ENCODE results near the gene IL17C. TPM values are rescaled to one million over a fixed set of nuclear protein-coding genes. Genes with fewer than 3 reads are reported as not detected.
A peak's percentile ranks its signal among the peaks of the same experiment; 100 is the strongest.

IL17C gene
- total and polyA plus RNA-seq, 9 of the 15 experiments (the other 6 are each of a cell fraction or from before 2014, with no cell fraction given) = not detected

DNA sequence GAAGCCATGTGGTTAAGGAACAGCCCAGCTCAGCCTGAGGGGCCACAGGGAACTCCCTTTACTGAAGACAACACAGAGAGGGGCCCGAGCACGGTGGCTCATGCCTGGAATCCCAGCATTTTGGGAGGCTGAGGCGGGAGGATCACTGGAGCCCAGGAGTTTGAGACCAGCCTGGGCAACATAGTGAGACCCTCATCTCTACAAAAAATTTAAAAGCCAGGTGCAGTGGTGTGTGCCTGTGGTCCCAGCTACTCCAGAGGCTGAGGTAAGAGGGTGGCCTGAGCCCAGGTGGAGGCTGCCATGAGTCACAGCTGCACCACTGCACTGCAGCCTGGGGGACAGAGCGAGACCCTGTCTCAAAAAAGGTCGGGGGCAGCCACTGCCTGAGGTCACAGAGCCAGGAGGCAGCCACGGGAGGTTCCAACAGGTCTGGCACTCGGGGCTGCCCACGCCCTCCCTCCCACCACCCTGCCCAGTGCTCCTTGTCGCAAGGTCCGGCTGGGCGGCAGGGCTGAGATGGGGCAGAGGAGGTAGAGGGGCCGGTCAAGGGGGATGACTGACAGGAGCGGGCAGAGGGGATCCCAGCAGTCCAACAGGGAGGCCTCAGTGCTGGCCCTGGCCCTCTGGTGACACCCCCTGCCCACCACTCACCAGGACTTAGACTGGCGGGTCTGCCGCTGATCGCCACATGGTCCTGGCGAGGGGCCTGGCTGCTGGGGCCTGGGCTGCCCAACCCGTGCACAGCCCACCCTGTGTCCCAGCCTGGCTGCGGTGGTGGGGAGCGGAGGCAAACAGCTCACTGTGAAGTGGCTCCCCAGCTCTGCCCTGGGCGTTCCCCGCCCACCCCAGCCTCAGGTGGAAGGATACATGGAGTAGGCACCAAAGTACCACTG is 9.1 kb downstream of the IL17C start (continued):
- TF ChIP-seq HNRNPL (IDR thresholded peaks at IDR 0.05; ENCODE audit: low read depth, low read length) (0 out of 2 replicates have a peak, but pooled peaks have one; percentile 40), ZNF717 (CRISPR knock-in tag; IDR thresholded peaks at IDR 0.05) (no peak), CBX3 (IDR thresholded peaks at IDR 0.05; ENCODE audit: borderline replicate concordance in 1 of 2, low read length in 2 of 2) (no peak)

DNA sequence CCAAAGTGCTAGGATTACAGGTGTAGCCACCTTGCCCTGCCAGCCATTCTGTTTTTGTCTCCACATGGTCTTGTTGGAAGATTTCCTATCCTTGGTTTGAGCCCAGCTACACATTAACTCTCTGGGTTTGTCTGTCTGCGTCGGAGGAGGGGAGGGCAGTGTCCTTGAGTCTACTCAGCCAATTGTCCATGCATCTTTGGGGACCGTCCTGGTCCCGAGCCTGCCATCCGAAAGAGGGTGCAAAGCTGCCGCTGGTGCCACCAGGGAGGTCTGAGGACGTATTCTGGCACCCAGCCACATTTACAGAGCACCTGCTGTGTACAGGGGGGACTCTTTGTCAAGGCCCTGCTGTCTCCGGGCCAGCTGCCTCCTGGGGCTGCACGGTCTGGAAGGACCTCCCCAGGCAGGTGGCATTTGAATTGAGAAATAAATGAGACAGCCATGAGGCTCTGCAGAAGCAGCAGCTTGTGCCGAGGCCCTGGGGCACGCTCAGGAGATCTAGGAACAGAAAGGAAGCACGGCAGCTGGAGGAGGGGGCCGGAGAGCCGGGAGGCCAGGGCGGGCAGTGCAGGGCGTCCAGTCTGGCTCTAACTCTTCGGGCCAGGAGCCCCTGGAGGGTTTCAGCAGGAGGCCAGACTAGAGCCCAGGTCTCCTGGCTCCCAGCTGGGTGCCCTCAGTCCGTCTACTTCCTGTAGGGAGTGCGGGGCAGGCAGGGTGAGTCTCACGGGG is 11.0 kb downstream of the IL17C start:
- no peaks in the 10 kb centered on the region for H3K27me3 ChIP-seq (ENCODE audit: control insufficient read depth in 2 of 2, insufficient read depth in 2 of 2, low read length in 2 of 2)
- no peaks in the 10 kb centered on the region for H3K9me3 ChIP-seq (replicated peaks; ENCODE audit: control insufficient read depth, insufficient read depth, low read depth, low read length)
- no peak overlapping the region; the same call in 2 of the 3 replicates for H3K27ac ChIP-seq (ENCODE audit: extremely low read depth, low read depth, low read length)
- no peak for DNase-seq (ENCODE audit: extremely low read depth in 1 of 4, low spot score in 3 of 4)
- H3K9ac ChIP-seq (ENCODE audit: insufficient read depth in 1 of 2, low read depth in 2 of 2, low read length in 2 of 2) = peak overlapping the region in 1 of 2 experiments; percentile 97; a peak in 3 of 4 replicates
- peak overlapping the region; percentile 84 for H3K4me3 ChIP-seq
- TF ChIP-seq NFIX (CRISPR knock-in tag; IDR thresholded peaks at IDR 0.05; ENCODE audit: low read depth) (peak; percentile 33; the same call in 1 of the 2 replicates), NFIC (IDR thresholded peaks at IDR 0.05) (peak; percentile 78), HNRNPUL1 (IDR thresholded peaks at IDR 0.05; ENCODE audit: low read length) (no peak), TEAD4 (IDR thresholded peaks at IDR 0.05; ENCODE audit: low read length) (no peak), TEAD4 (CRISPR knock-in tag; IDR thresholded peaks at IDR 0.05; ENCODE audit: borderline replicate concordance) (0 out of 2 replicates have a peak, but pooled peaks have one; percentile 46)
- TF ChIP-seq, protein P1, sequence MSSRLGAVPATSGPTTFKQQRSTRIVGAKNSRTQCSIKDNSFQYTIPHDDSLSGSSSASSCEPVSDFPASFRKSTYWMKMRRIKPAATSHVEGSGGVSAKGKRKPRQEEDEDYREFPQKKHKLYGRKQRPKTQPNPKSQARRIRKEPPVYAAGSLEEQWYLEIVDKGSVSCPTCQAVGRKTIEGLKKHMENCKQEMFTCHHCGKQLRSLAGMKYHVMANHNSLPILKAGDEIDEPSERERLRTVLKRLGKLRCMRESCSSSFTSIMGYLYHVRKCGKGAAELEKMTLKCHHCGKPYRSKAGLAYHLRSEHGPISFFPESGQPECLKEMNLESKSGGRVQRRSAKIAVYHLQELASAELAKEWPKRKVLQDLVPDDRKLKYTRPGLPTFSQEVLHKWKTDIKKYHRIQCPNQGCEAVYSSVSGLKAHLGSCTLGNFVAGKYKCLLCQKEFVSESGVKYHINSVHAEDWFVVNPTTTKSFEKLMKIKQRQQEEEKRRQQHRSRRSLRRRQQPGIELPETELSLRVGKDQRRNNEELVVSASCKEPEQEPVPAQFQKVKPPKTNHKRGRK (tag; IDR thresholded peaks at IDR 0.05) = no peak
- H3K4me1 ChIP-seq (replicated peaks in 1 of 2; ENCODE audit: control insufficient read depth in 2 of 2, insufficient read depth in 2 of 2, low read length in 2 of 2) = peaks cover 11 to 88% of the 10 kb centered on the region in 2 experiments; a peak in 4 of 5 replicates
- BruUV-seq (replicated peaks) = no TSS peak
- no peak overlapping the region for H2AFZ ChIP-seq (ENCODE audit: low read depth, low read length)
- no peak for ATAC-seq
- CTCF ChIA-PET (ENCODE audit: low intra/inter-chr PET ratio) = no interaction called here
- intact Hi-C loops (cut with micrococcal nuclease) (no loop called here), in situ Hi-C loops (cut with MboI) (no loop called here)
- no peaks in the 10 kb centered on the region for H3K9me1 ChIP-seq (ENCODE audit: control insufficient read depth, insufficient read depth, low read length)
- peak overlapping the region; percentile 92; the same call in 1 of the 2 replicates for H3K4me2 ChIP-seq (ENCODE audit: insufficient read depth, low read length)
- H3K79me2 ChIP-seq (ENCODE audit: control insufficient read depth, insufficient read depth, low read length) = peaks cover 33% of the 10 kb centered on the region
- H3K36me3 ChIP-seq (ENCODE audit: control insufficient read depth, insufficient read depth, low read length) = peaks cover 55% of the 10 kb centered on the region; the same call in 2 of the 3 replicates
- 84% methylated on average over 19 of the region's 20 CpGs for WGBS (ENCODE audit: insufficient coverage, low coverage, missing lambda C conversion rate)
- H4K20me1 ChIP-seq (replicated peaks; ENCODE audit: control insufficient read depth, insufficient read depth, low read length) = peaks cover 3% of the 10 kb centered on the region; the same call in 1 of the 2 replicates
- POLR2A ChIA-PET = interaction anchor here (0.6 to 2.7 kb wide), 6 partner anchors 10 to 119 kb away, joined by 3 to 13 read pairs (median 4); partner anchors contain the start of gene MVD
- peak; percentile 61 for FAIRE-seq

All from K562 (cell line).